ENCODE measurements around the gene ASXL3. TPM values are rescaled to one million over a fixed set of nuclear protein-coding genes. Genes with fewer than 3 reads are reported as not detected.

The ASXL3 gene
- total RNA-seq, 1 experiment from 2014 or later, result 0.11 TPM

GRCh38 chr18:33729556-33729955 is 151.5 kb downstream of the ASXL3 start:
- intact Hi-C loops (cut with micrococcal nuclease; ENCODE audit: unreplicated experiment), result no loop called here
- no peak for TF ChIP-seq CTCF (conservative IDR thresholded peaks at IDR 0.05; ENCODE audit: low read depth, low read length)
- no peaks in the 10 kb centered on the region for H3K36me3 ChIP-seq (ENCODE audit: insufficient read depth, low read length, poor library complexity, severe bottlenecking)
- H3K4me1 ChIP-seq (ENCODE audit: insufficient read depth, low read length, poor library complexity, severe bottlenecking), result no peaks in the 10 kb centered on the region
- H3K4me3 ChIP-seq (ENCODE audit: low read depth, low read length, poor library complexity, severe bottlenecking), result no peak overlapping the region
- DNase-seq (ENCODE audit: low spot score), result no peak
- POLR2A ChIA-PET (ENCODE audit: low non-redundant PET), result no interaction called here
- BruUV-seq (replicated peaks), result no TSS peak
- H3K9me3 ChIP-seq (ENCODE audit: low read depth, low read length, poor library complexity, severe bottlenecking), result no peaks in the 10 kb centered on the region
- H3K27ac ChIP-seq (ENCODE audit: low read depth, low read length, poor library complexity, severe bottlenecking), result no peak overlapping the region
- H3K27me3 ChIP-seq (replicated peaks; ENCODE audit: insufficient read depth, low read depth, low read length, poor library complexity), result no peaks in the 10 kb centered on the region
- CTCF ChIA-PET, result no interaction called here

GRCh38 chr18:33733376-33733775 is 155.4 kb downstream of the ASXL3 start:
- POLR2A ChIA-PET (ENCODE audit: low non-redundant PET), result no interaction called here
- DNase-seq (ENCODE audit: low spot score), result no peak
- BruUV-seq (replicated peaks), result no TSS peak
- Histone ChIP-seq H3K9me3 (ENCODE audit: low read depth, low read length, poor library complexity, severe bottlenecking) (no peaks in the 10 kb centered on the region), H3K4me1 (ENCODE audit: insufficient read depth, low read length, poor library complexity, severe bottlenecking) (no peaks in the 10 kb centered on the region), H3K4me3 (ENCODE audit: low read depth, low read length, poor library complexity, severe bottlenecking) (no peak overlapping the region), H3K36me3 (ENCODE audit: insufficient read depth, low read length, poor library complexity, severe bottlenecking) (no peaks in the 10 kb centered on the region), H3K27ac (ENCODE audit: low read depth, low read length, poor library complexity, severe bottlenecking) (no peak overlapping the region), H3K27me3 (replicated peaks; ENCODE audit: insufficient read depth, low read depth, low read length, poor library complexity) (peaks cover 4% of the 10 kb centered on the region)
- intact Hi-C loops (cut with micrococcal nuclease; ENCODE audit: unreplicated experiment), result no loop called here
- no peak for TF ChIP-seq CTCF (conservative IDR thresholded peaks at IDR 0.05; ENCODE audit: low read depth, low read length)
- TF ChIP-seq EZH2 (IDR thresholded peaks at IDR 0.05; ENCODE audit: borderline replicate concordance, low read depth, low read length, poor library complexity, severe bottlenecking), result no peak
- CTCF ChIA-PET, result no interaction called here

GRCh38 chr18:33735428-33735827 is 157.4 kb downstream of the ASXL3 start:
- no peak overlapping the region for H3K27ac ChIP-seq (ENCODE audit: low read depth, low read length, poor library complexity, severe bottlenecking)
- ChIA-PET POLR2A (ENCODE audit: low non-redundant PET) (no interaction called here), CTCF (interaction anchor here (0.6 kb wide), 1 partner anchor 26 kb away, joined by 3 read pairs; no protein-coding TSS in a partner anchor)
- H3K4me3 ChIP-seq (ENCODE audit: low read depth, low read length, poor library complexity, severe bottlenecking), result no peak overlapping the region
- H3K27me3 ChIP-seq (replicated peaks; ENCODE audit: insufficient read depth, low read depth, low read length, poor library complexity), result peaks cover 4% of the 10 kb centered on the region
- no peaks in the 10 kb centered on the region for H3K36me3 ChIP-seq (ENCODE audit: insufficient read depth, low read length, poor library complexity, severe bottlenecking)
- TF ChIP-seq EZH2 (IDR thresholded peaks at IDR 0.05; ENCODE audit: borderline replicate concordance, low read depth, low read length, poor library complexity, severe bottlenecking) (no peak), CTCF (conservative IDR thresholded peaks at IDR 0.05; ENCODE audit: low read depth, low read length) (no peak)
- intact Hi-C loops (cut with micrococcal nuclease; ENCODE audit: unreplicated experiment), result no loop called here
- BruUV-seq (replicated peaks), result no TSS peak
- no peaks in the 10 kb centered on the region for H3K4me1 ChIP-seq (ENCODE audit: insufficient read depth, low read length, poor library complexity, severe bottlenecking)
- peak; percentile 33 for DNase-seq (ENCODE audit: low spot score)
- no peaks in the 10 kb centered on the region for H3K9me3 ChIP-seq (ENCODE audit: low read depth, low read length, poor library complexity, severe bottlenecking)
